IMR-90 (cell line): ENCODE measurements around the gene SLX9. TPM values are rescaled to one million over a fixed set of nuclear protein-coding genes. Genes with fewer than 3 reads are reported as not detected.

Experiments
- ATAC-seq: fragments of 200-7000 bp; cut with Tn5 transposase; 2 replicates; pipeline ENCODE4 v1.9.1; 2020; ENCODE audit warnings: low read depth, mild to moderate bottlenecking, moderate library complexity
- BruUV-seq: library from RNA; stranded (reverse); fragments of 400-500 nt; replicated peaks from 2 replicates; lab custom pipeline; 2021; lab: Mats Ljungman, UMichigan
- CTCF ChIA-PET: fragments of 300-600 bp; formaldehyde crosslinking; extraction: SDS; loops from one replicate; lab custom pipeline; 2021; ENCODE audit warnings: antibody characterized with exemption; lab: Yijun Ruan, JAX
- POLR2A ChIA-PET: fragments of 300-600 bp; sonication (Branson Sonifier 250); formaldehyde crosslinking; loops from one replicate; lab custom pipeline; 2022; ENCODE audit warnings: antibody characterized with exemption; ENCODE audit not compliant: unreplicated experiment; lab: Charles Lee
- DNase-seq: peaks from one replicate; pipeline ENCODE4 v3.0.0; 2013
- H2AFZ ChIP-seq: replicated peaks from 2 replicates; pipeline ENCODE3; 2013; ENCODE audit warnings: low read length, mild to moderate bottlenecking; ENCODE audit not compliant: poor library complexity
- H2AK5ac ChIP-seq: 2 replicates; pipeline ENCODE4 v1.6.1; 2013; ENCODE audit warnings: low read depth, low read length, inconsistent platforms
- H2AK9ac ChIP-seq: replicated peaks from 2 replicates; pipeline ENCODE3; 2013; ENCODE audit warnings: mild to moderate bottlenecking, low read depth, low read length, moderate library complexity; ENCODE audit not compliant: poor library complexity
- H2BK120ac ChIP-seq: 2 replicates; pipeline ENCODE4 v1.6.1; 2013; ENCODE audit warnings: low read depth, low read length, inconsistent platforms
- H2BK15ac ChIP-seq: 3 replicates; pipeline ENCODE4 v1.6.1; 2013; ENCODE audit warnings: low read depth, low read length, inconsistent platforms
- H2BK20ac ChIP-seq: 2 replicates; pipeline ENCODE4 v1.6.1; 2013; ENCODE audit warnings: low read depth, mild to moderate bottlenecking, inconsistent platforms, low read length, moderate library complexity
- H2BK5ac ChIP-seq: 2 replicates; pipeline ENCODE4 v1.6.1; 2013; ENCODE audit warnings: mild to moderate bottlenecking, low read depth, low read length, inconsistent platforms; ENCODE audit not compliant: poor library complexity, severe bottlenecking
- H3K14ac ChIP-seq: replicated peaks from 2 replicates; pipeline ENCODE4 v1.6.1; 2013; ENCODE audit warnings: low read depth, low read length, inconsistent platforms
- H3K18ac ChIP-seq: 2 replicates; pipeline ENCODE4 v1.6.1; 2013; ENCODE audit warnings: low read depth, low read length, control low read depth
- H3K23ac ChIP-seq: 2 replicates; pipeline ENCODE4 v1.6.1; 2013; ENCODE audit warnings: low read depth, low read length, inconsistent platforms
- H3K27ac ChIP-seq: 2 replicates; pipeline ENCODE4 v1.5.1; 2013; ENCODE audit warnings: mild to moderate bottlenecking, control low read depth, low read length; ENCODE audit not compliant: insufficient read depth
- H3K27me3 ChIP-seq: 2 replicates; pipeline ENCODE4 v1.6.1; 2013; ENCODE audit warnings: low read length; ENCODE audit not compliant: control insufficient read depth, insufficient read depth
- H3K36me3 ChIP-seq: 2 replicates; pipeline ENCODE4 v1.6.1; 2013; ENCODE audit warnings: low read length, mixed read lengths; ENCODE audit not compliant: control insufficient read depth, insufficient read depth
- H3K4ac ChIP-seq: 2 replicates; pipeline ENCODE4 v1.6.1; 2013; ENCODE audit warnings: low read depth, low read length, inconsistent platforms
- H3K4me1 ChIP-seq: 2 replicates; pipeline ENCODE4 v1.6.1; 2013; ENCODE audit warnings: low read length, mixed read lengths; ENCODE audit not compliant: control insufficient read depth, insufficient read depth
- H3K4me2 ChIP-seq: 2 replicates; pipeline ENCODE4 v1.6.1; 2013; ENCODE audit warnings: low read depth, mild to moderate bottlenecking, control low read depth, low read length, moderate library complexity
- H3K4me3 ChIP-seq: 2 replicates; pipeline ENCODE4 v1.5.1; 2013; ENCODE audit warnings: low read depth, mild to moderate bottlenecking, control low read depth, low read length, moderate library complexity; ENCODE audit not compliant: insufficient read depth
- H3K56ac ChIP-seq: 2 replicates; pipeline ENCODE4 v1.6.1; 2013; ENCODE audit warnings: low read length, inconsistent platforms; ENCODE audit not compliant: insufficient read depth; ENCODE audit errors: extremely low read depth
- H3K79me1 ChIP-seq, 2 experiments: 2 replicates each; pipeline ENCODE4 v1.6.1; 2013; ENCODE audit warnings: low read length in 2 of 2, inconsistent platforms in 1 of 2, low read depth in 1 of 2
- H3K9ac ChIP-seq: 2 replicates; pipeline ENCODE4 v1.6.1; 2013; ENCODE audit warnings: low read depth, low read length, control low read depth
- H3K9me1 ChIP-seq: 2 replicates; pipeline ENCODE4 v1.6.1; 2013; ENCODE audit warnings: low read length, inconsistent platforms; ENCODE audit not compliant: insufficient read depth
- H3K9me3 ChIP-seq: 2 replicates; pipeline ENCODE4 v1.6.1; 2013; ENCODE audit warnings: low read length; ENCODE audit not compliant: control insufficient read depth, insufficient read depth
- H4K20me1 ChIP-seq: 2 replicates; pipeline ENCODE4 v1.6.1; 2013; ENCODE audit warnings: low read length, inconsistent platforms; ENCODE audit not compliant: insufficient read depth
- H4K5ac ChIP-seq: 2 replicates; pipeline ENCODE4 v1.6.1; 2013; ENCODE audit warnings: mild to moderate bottlenecking, low read depth, low read length, control low read depth
- H4K8ac ChIP-seq, 2 experiments: 2 replicates each; pipeline ENCODE4 v1.6.1; 2013; ENCODE audit warnings: low read depth in 2 of 2, low read length in 2 of 2, control low read depth in 1 of 2, inconsistent platforms in 1 of 2
- H4K91ac ChIP-seq: 2 replicates; pipeline ENCODE4 v1.6.1; 2013; ENCODE audit warnings: low read depth, low read length, inconsistent platforms; ENCODE audit not compliant: insufficient read depth
- BHLHE40 ChIP-seq: fragments of 150-350 bp; IDR thresholded peaks from 2 replicates; pipeline ENCODE4 v1.6.1; 2016; ENCODE audit warnings: mild to moderate bottlenecking, low read depth, low read length
- CEBPB ChIP-seq: IDR thresholded peaks from 2 replicates; pipeline ENCODE4 v1.6.1; 2012; ENCODE audit warnings: low read depth, low read length, improper control_type of control experiment
- CHD1 ChIP-seq: IDR thresholded peaks from 2 replicates; pipeline ENCODE4 v1.6.1; 2012; ENCODE audit warnings: low read depth, low read length, improper control_type of control experiment
- CTCF ChIP-seq: conservative IDR thresholded peaks from 2 replicates; pipeline ENCODE4 v1.5.1; 2012; ENCODE audit warnings: mild to moderate bottlenecking, low read depth, low read length, improper control_type of control experiment
- ELK1 ChIP-seq: fragments of 150-350 bp; IDR thresholded peaks from 2 replicates; pipeline ENCODE4 v1.6.1; 2016; ENCODE audit warnings: low read depth, mild to moderate bottlenecking, low read length, moderate library complexity, borderline replicate concordance
- FOS ChIP-seq: fragments of 150-350 bp; IDR thresholded peaks from 2 replicates; pipeline ENCODE4 v1.6.1; 2016; ENCODE audit warnings: low read depth, low read length
- MAFK ChIP-seq: IDR thresholded peaks from 2 replicates; pipeline ENCODE4 v1.6.1; 2012; ENCODE audit warnings: low read depth, low read length, improper control_type of control experiment
- MAZ ChIP-seq: IDR thresholded peaks from 2 replicates; pipeline ENCODE4 v1.6.1; 2012; ENCODE audit warnings: low read depth, mild to moderate bottlenecking, low read length, improper control_type of control experiment, moderate library complexity, borderline replicate concordance
- MXI1 ChIP-seq: IDR thresholded peaks from 2 replicates; pipeline ENCODE4 v1.6.1; 2012; ENCODE audit warnings: low read depth, mild to moderate bottlenecking, low read length, moderate library complexity, borderline replicate concordance
- NFE2L2 ChIP-seq: fragments of 150-350 bp; IDR thresholded peaks from 2 replicates; pipeline ENCODE4 v1.6.1; 2016; ENCODE audit warnings: low read depth, mild to moderate bottlenecking, low read length
- POLR2A ChIP-seq: IDR thresholded peaks from 2 replicates; pipeline ENCODE4 v1.6.1; 2012; ENCODE audit warnings: mild to moderate bottlenecking, low read depth, low read length
- RAD21 ChIP-seq: IDR thresholded peaks from 2 replicates; pipeline ENCODE4 v1.6.1; 2012; ENCODE audit warnings: low read length, improper control_type of control experiment
- RCOR1 ChIP-seq: IDR thresholded peaks from 2 replicates; pipeline ENCODE4 v1.6.1; 2012; ENCODE audit warnings: mild to moderate bottlenecking, low read length, improper control_type of control experiment; ENCODE audit not compliant: insufficient replicate concordance
- RFX5 ChIP-seq: IDR thresholded peaks from 2 replicates; pipeline ENCODE4 v1.8.0; 2012; ENCODE audit warnings: low read depth, mild to moderate bottlenecking, low read length, moderate library complexity
- SMC3 ChIP-seq: fragments of 150-350 bp; IDR thresholded peaks from 2 replicates; pipeline ENCODE4 v1.6.1; 2016; ENCODE audit warnings: low read depth, mild to moderate bottlenecking, antibody characterized with exemption, low read length, moderate library complexity
- WGBS, 2 experiments: methylation state at CpG; one replicate each; pipeline versions ENCODE4 v1.1.5 to v1.1.7; 2013; ENCODE audit warnings: missing lambda C conversion rate in 2 of 2; ENCODE audit not compliant: insufficient read length in 1 of 2; ENCODE audit errors: extremely low coverage in 2 of 2; 5-methylcytosine and 5-hydroxymethylcytosine counted together
- dilution Hi-C: fragments of 300-500 bp; cut with HindIII; formaldehyde crosslinking; loops from one replicate; pipeline ENCODE4 v1.14.3; 2018; ENCODE audit warnings: low sequenced_read_pairs; ENCODE audit not compliant: unreplicated experiment
- in situ Hi-C: fragments of 300-500 bp; cut with MboI; formaldehyde crosslinking; loops from 3 replicates; pipeline ENCODE4 v1.14.3; 2019; ENCODE audit warnings: low sequenced_read_pairs, inconsistent platforms, mixed read lengths
- intact Hi-C: fragments of 100-400 bp; cut with micrococcal nuclease; formaldehyde crosslinking; loops from 2 replicates; pipeline ENCODE4 v1.10.0; 2022
- polyA plus RNA-seq, 3 experiments: library from polyadenylated mRNA; depleted of rRNA; stranded (reverse); fragments of >200 nt; gene quantifications; 2 replicates each; pipeline ENCODE4 v1.2.3, GENCODE V29; 2012; ENCODE audit warnings: low replicate concordance in 1 of 3
- total RNA-seq: library from RNA; depleted of rRNA; stranded (reverse); fragments of >200 nt; gene quantifications from 2 replicates; pipeline ENCODE4 v1.2.3, GENCODE V29; 2012

SLX9 gene
- total and polyA plus RNA-seq, 2 of the 4 experiments (the other 2 are of a cell fraction), result 10.4 to 21.7 TPM

GRCh38 chr21:45016406-45017038, 76.7 kb downstream of the SLX9 start:
- Histone ChIP-seq H2AK9ac (peak overlapping the region; percentile 80), H2AK5ac (peak overlapping the region; percentile 90), H2BK15ac (peak overlapping the region; percentile 98; the same call in 2 of the 3 replicates), H2BK120ac (peak overlapping the region; percentile 78), H3K23ac (0 out of 2 replicates have a peak overlapping the region, but pooled peaks have one; percentile 4), H3K4me2 (no peak overlapping the region), H3K14ac (peak overlapping the region; percentile 61; the same call in 1 of the 2 replicates), H3K18ac (no peak overlapping the region; the same call in 1 of the 2 replicates), H2AFZ (peak overlapping the region; percentile 36), H2BK5ac (peak overlapping the region; percentile 22), H3K27ac (no peak overlapping the region; the same call in 1 of the 2 replicates), H4K8ac (peak overlapping the region; percentile 34 to 81), H3K9me3 (no peaks in the 10 kb centered on the region), H3K56ac (no peak overlapping the region), H3K4ac (peak overlapping the region; percentile 92), H2BK20ac (peak overlapping the region; percentile 30), H3K36me3 (no peaks in the 10 kb centered on the region), H3K9me1 (peaks cover 17% of the 10 kb centered on the region), H4K5ac (0 out of 2 replicates have a peak overlapping the region, but pooled peaks have one; percentile 18), H4K91ac (peak overlapping the region; percentile 81), H3K79me1 (peaks cover 2 to 15% of the 10 kb centered on the region in 2 experiments; a peak in 2 of 4 replicates), H3K4me1 (peaks cover 23% of the 10 kb centered on the region), H3K9ac (no peak overlapping the region), H4K20me1 (no peaks in the 10 kb centered on the region; the same call in 1 of the 2 replicates), H3K4me3 (no peak overlapping the region), H3K27me3 (no peaks in the 10 kb centered on the region)
- WGBS, 2 experiments, result 61% methylated on average over 5 of the region's 15 CpGs; no CpG with 5 or more reads in 1 of the 2 experiments
- ATAC-seq (no peak), DNase-seq (no peak)
- no TSS peak for BruUV-seq
- intact Hi-C loops (no loop called here), in situ Hi-C loops (no loop called here), dilution Hi-C loops (no loop called here)
- POLR2A ChIA-PET, result no interaction called here
- CTCF ChIA-PET, result no interaction called here
- TF ChIP-seq RCOR1 (no peak), CHD1 (no peak), ELK1 (no peak), MXI1 (no peak), MAZ (no peak), BHLHE40 (no peak), CTCF (no peak), POLR2A (no peak), MAFK (no peak), FOS (no peak), RFX5 (no peak), SMC3 (no peak), RAD21 (no peak), CEBPB (no peak), NFE2L2 (no peak)
